ENCODE data around the gene MAPKAP1.

- TF ChIP-seq, protein P1, sequence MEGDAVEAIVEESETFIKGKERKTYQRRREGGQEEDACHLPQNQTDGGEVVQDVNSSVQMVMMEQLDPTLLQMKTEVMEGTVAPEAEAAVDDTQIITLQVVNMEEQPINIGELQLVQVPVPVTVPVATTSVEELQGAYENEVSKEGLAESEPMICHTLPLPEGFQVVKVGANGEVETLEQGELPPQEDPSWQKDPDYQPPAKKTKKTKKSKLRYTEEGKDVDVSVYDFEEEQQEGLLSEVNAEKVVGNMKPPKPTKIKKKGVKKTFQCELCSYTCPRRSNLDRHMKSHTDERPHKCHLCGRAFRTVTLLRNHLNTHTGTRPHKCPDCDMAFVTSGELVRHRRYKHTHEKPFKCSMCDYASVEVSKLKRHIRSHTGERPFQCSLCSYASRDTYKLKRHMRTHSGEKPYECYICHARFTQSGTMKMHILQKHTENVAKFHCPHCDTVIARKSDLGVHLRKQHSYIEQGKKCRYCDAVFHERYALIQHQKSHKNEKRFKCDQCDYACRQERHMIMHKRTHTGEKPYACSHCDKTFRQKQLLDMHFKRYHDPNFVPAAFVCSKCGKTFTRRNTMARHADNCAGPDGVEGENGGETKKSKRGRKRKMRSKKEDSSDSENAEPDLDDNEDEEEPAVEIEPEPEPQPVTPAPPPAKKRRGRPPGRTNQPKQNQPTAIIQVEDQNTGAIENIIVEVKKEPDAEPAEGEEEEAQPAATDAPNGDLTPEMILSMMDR (conservative IDR thresholded peaks at IDR 0.05; ENCODE audit: low read length): no peak
- TF ChIP-seq EZH2phosphoT487 (IDR thresholded peaks at IDR 0.05; ENCODE audit: borderline replicate concordance, low read depth, low read length): no peak
Measured at GRCh38 chr9:125523681-125524080, 183.3 kb downstream of the MAPKAP1 start.
